Stimulated activated effector memory CD8-positive, alpha-beta T cell treated with anti-CD3 and anti-CD28 coated beads, Interleukin-12 subunit alpha, Interleukin-12 subunit beta, amount 100 ng/mL, for 72 hours (primary cell): Measurements from ENCODE around the gene HOTAIR.

Experiments used
- ATAC-seq: fragments of 150-1000 bp; cut with Tn5 transposase; 2 replicates; pipeline ENCODE4 v1.10.0; 2021
- DNase-seq, 2 donors: peaks; one replicate each; pipeline ENCODE4 v3.0.0; 2021 to 2022; ENCODE audit warnings: low spot score in 2 of 2
- H3K27ac Mint-ChIP-seq: one replicate; pipeline ENCODE4 v1.8.0; 2022; ENCODE audit warnings: mild to moderate bottlenecking, mixed read lengths
- H3K36me3 Mint-ChIP-seq: one replicate; pipeline ENCODE4 v1.8.0; 2022; ENCODE audit warnings: mild to moderate bottlenecking, mixed read lengths
- H3K4me1 Mint-ChIP-seq: one replicate; pipeline ENCODE4 v1.8.0; 2022; ENCODE audit warnings: mixed read lengths
- H3K4me3 Mint-ChIP-seq: one replicate; pipeline ENCODE4 v1.8.0; 2022; ENCODE audit warnings: mild to moderate bottlenecking, mixed read lengths
- H3K9me3 Mint-ChIP-seq: one replicate; pipeline ENCODE4 v1.8.0; 2022; ENCODE audit warnings: mixed read lengths

The HOTAIR gene

DNA sequence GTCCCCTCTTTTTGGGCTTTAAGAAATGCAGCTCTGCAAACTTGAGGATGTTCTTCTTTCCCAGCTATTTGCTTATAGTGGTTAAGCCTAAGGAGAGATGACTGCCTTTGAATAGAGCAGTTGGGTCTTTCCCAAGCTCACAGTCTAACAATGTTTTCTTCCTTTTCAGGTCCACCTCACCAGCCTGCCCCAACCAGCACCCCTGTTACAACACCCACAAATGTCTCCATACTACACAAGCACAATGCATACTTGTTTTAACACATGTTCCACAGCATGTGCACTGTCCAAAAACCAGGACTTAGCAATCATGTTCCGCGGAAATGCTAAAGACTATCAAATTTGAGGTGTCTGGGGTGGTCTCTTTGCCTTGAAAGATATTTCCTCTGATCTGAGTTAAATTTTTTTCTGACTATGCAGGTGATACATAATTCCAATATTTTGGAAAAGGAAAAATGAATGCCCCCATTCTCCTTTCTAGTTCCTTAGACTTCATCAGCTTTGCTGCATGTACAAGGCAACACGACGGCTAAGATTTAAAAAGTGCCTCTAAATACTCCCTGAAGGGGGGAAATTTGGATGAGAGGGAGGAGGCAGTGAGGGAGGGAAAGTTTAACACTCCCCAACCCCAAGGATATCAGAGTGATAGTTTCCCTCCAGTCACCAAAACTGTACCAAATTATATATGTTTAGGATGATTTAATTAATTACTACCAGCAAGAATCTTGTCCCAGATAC, 42.7 kb downstream of the HOTAIR start:
- H3K4me3 Mint-ChIP-seq: no peak overlapping the region

GRCh38 chr12:53930591-53931255, 44.0 kb downstream of the HOTAIR start:
- ATAC-seq (no peak), DNase-seq (no peak)
- Mint-ChIP-seq H3K4me1 (peaks cover 5% of the 10 kb centered on the region), H3K4me3 (no peak overlapping the region), H3K9me3 (no peaks in the 10 kb centered on the region), H3K36me3 (no peaks in the 10 kb centered on the region), H3K27ac (no peak overlapping the region)

More for the DNA sequence above, 42.7 kb downstream of the HOTAIR start:
- no peak for DNase-seq
- Mint-ChIP-seq H3K36me3 (no peaks in the 10 kb centered on the region), H3K9me3 (no peaks in the 10 kb centered on the region), H3K27ac (no peak overlapping the region), H3K4me1 (peaks cover 11% of the 10 kb centered on the region)
- no peak for ATAC-seq

- Mint-ChIP-seq H3K27ac (no peak overlapping the region), H3K4me1 (no peaks in the 10 kb centered on the region), H3K4me3 (no peak overlapping the region), H3K36me3 (no peaks in the 10 kb centered on the region), H3K9me3 (no peaks in the 10 kb centered on the region)
- ATAC-seq (no peak), DNase-seq (no peak)
Measured at GRCh38 chr12:53929527-53929926, 45.2 kb downstream of the HOTAIR start.

DNA sequence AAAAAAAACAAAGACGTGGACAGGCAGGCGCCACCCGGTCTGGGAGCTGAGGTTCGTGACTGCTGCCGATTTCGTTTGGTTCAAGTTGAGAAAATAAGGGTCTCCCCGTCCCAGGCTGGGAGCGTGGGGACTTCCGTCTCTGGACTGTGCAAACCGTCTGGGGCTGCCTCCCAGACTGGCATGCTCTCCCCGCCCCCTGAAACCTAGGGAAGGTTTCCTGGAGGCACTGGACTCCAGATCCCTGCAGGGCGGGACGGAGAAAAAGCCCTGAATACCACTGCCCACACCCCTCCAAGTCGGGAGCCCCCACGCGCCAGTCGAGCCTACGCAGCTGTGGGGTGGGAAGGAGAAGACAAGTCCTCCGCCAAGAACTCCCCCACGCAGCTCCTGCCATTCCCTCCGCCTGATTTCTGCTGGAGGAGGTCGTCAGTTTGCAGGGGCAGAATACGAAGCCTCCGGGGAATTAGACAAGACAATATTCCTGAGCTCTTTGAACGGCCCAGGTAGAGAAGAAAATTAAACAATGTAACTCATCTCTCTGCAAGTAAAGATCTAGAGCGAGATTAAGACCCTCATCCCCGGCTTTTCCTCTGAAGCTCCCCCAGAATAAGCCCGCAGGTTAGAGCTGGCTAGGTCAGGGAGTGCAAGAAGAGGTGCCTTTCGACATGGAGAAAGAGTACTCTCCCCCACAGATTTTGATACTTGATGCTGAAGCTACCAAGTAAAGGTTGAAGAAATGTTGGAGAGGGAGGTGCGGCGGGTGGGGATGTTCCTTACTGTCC, 46.5 kb downstream of the HOTAIR start:
- Mint-ChIP-seq H3K36me3 (no peaks in the 10 kb centered on the region), H3K4me3 (no peak overlapping the region), H3K9me3 (no peaks in the 10 kb centered on the region), H3K27ac (no peak overlapping the region), H3K4me1 (no peaks in the 10 kb centered on the region)
- DNase-seq: no peak
- ATAC-seq: no peak

DNA sequence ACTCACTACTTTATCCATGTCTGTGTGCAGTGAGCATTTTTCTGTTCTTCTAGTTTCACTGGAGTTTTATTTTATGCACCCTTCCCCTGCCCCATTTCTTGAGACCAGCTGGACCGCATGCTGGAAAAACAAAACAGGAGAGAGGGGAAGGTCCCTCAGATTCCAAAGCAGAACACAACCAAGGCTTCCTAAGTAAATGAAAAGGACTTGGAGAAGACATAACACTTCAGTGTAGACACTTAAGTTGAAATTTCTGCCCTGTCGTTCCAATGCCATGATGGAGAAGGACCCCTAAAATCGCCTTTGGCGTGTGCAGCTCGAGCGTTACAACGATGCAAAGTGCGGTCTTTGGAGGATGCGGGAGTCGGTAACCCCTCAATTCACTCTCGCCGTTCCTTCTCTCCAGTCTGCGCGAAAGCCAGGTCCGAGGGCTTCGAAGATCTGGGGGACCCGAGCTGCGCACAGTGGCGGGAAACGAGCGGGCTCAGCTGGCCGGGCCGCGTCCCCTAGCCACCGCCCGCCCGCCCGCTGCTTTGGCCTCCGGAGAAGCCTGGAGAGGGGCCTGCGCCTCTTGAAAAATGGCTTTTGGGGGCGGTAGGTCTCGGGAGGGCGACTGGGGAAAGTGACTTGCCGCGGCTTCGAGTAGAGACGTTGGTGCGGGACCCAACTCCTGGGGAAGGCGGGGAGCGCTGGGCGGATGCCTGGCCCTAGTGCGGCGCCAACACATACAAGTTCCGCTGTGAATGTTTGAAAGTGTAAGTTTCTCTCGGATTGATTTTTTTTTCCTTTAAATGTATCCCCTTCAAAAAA, 47.3 kb downstream of the HOTAIR start:
- no peak for DNase-seq
- no peak overlapping the region for H3K4me3 Mint-ChIP-seq
- H3K36me3 Mint-ChIP-seq: no peaks in the 10 kb centered on the region
- H3K27ac Mint-ChIP-seq: no peak overlapping the region
- no peaks in the 10 kb centered on the region for H3K4me1 Mint-ChIP-seq
- H3K9me3 Mint-ChIP-seq: no peaks in the 10 kb centered on the region
- no peak for ATAC-seq

GRCh38 chr12:53924521-53925405, 50.0 kb downstream of the HOTAIR start:
- Mint-ChIP-seq H3K36me3 (no peaks in the 10 kb centered on the region), H3K4me1 (no peaks in the 10 kb centered on the region), H3K9me3 (no peaks in the 10 kb centered on the region), H3K4me3 (no peak overlapping the region), H3K27ac (no peak overlapping the region)
- ATAC-seq: no peak
- DNase-seq: no peak

DNA sequence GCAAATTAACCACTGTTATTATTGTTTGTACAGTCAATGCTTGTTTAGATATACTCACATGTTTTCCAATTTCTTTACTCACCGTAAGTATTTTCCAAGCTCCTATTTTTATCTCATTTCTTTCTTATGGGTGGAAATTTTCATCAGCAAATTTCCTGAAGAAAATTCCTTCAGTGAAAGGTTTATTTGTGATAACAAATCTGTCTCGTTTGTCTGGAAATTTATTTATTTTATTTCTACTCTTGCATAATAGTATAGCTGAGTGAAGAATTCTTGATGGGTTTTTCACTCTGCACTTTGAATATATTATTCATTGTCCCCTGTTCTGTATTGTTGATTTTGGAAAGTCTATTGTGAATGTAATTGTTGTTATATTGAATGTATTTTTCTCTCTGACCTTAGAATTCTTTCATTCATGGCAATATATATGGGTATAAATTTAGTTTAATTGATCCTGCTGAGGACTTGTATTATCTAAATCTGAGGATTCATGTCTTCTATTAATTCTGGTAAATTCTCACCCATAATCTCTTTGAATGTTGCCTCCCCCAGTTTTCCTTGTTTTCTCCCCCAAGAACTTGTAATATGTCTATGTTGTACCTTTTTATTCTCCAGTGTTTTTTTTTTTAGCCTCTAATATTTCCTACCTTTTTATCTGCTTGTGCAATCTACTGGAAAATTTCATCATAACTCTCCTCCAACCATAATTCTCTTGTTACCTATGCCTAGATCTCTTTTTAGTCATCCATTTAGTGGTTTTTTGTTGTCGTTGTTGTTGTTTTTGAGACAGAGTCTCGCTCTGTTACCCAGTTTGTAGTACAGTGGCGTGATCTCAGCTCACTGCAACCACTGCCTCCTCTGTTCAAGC, 57.7 kb downstream of the HOTAIR start:
- no peaks in the 10 kb centered on the region for H3K9me3 Mint-ChIP-seq
- no peak for DNase-seq
- H3K4me3 Mint-ChIP-seq: no peak overlapping the region
- H3K36me3 Mint-ChIP-seq: no peaks in the 10 kb centered on the region
- ATAC-seq: no peak
- H3K4me1 Mint-ChIP-seq: no peaks in the 10 kb centered on the region
- H3K27ac Mint-ChIP-seq: no peak overlapping the region
